ENCODE data around the gene COL12A1.
A peak's percentile ranks its signal among the peaks of the same experiment; 100 is the strongest.

Gene COL12A1

DNA sequence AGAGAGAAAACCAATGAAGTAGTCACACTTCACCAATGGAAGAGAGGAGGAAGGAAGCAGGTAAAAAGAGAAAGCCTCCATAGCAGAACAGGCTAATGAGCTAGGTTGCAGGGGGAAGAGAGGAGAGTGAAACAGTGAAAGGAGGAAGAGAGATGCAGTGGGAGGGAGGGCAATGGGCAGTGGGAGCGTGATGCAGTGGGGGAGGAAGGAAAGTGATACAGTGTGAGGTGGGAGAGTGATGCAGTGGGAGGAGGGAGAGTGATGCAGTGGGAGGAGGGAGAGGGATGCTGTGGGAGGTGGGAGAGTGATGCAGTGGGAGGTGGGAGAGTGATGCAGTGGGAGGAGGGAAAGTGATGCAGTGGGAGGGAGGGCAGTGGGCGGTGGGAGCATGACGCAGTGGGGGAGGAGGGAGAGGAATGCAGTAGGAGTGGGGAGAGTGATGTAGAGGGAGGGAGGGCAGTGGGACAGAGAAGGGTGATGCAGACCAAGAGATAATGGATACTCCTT lies 29.7 kb downstream of the COL12A1 start:
- DNase-seq: no peak

DNA sequence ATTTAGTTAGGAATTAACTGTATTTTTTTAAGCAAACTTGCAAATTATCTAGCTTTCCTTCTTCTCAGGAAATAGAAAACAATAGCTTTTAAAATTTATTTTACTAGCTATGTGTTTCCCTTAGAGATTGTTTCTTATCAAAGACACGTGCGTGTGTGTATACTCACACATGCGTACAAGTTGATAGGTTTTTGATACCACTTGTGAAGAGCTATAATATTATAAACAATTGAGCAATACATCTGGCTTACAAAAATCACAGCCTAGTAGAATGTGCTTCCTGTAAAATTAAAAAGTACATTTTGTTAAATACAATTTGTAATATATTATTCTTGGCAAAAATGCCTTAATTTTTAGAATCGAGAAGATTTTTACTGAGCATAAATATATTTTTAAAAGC lies 33.9 kb downstream of the COL12A1 start:
- DNase-seq: no peak

DNA sequence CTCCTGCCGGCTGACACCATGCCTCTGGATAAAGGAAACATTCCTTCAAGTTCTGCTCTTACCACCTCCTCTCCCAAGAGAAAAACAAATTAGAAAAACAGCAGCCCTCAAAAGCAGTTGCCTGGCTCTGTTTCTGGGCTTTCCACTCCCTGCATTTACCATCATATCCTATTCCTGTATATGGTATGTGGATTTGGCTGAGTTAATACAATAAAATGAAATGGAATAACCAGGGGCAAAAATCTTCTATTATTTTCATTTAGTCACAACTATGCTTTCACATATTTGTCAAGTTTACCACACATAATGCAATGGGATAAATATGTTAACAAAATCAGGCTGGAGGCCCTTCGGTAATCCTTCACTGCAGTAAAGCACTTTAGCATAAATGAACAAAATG lies 34.3 kb downstream of the COL12A1 start:
- DNase-seq: no peak

DNA sequence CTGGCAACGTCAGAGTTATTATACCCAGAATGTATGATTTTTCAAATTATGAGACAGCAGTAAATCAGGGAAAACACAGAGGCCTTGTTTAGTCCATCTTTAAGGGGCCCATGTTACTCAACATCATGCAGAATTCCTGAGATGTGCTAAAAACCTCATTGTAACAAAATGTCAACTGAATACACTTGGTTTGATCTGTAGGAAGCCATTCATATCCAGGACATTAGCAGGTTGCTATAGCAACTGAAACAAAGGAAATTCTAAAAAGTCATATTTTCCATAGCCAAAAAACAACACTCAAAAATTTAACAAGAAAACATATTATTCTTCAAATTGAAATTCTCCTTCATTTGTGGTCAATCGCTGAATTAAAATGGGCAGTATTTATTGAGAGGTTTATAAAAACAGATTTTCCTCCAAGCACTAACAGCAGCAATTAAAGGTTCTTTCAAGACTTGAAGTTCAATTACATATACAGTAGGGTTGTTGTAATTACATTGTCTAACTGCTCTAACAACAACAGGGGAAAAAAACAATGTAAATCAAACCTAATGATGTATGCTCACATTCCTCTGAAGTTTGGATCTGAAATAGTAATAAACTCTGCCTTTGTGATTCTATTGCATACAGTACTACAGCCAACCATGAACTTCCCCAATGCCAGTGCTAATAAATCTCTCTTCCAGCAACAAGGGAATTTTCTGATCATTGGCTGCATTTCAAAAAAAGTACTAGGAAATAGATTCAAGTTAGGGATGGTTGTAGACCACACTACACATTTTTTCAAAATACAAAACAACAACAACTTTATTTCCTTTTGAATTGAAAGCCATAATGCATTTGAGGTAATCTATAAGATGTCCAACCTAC lies 34.9 kb downstream of the COL12A1 start:
- DNase-seq: no peak

DNA sequence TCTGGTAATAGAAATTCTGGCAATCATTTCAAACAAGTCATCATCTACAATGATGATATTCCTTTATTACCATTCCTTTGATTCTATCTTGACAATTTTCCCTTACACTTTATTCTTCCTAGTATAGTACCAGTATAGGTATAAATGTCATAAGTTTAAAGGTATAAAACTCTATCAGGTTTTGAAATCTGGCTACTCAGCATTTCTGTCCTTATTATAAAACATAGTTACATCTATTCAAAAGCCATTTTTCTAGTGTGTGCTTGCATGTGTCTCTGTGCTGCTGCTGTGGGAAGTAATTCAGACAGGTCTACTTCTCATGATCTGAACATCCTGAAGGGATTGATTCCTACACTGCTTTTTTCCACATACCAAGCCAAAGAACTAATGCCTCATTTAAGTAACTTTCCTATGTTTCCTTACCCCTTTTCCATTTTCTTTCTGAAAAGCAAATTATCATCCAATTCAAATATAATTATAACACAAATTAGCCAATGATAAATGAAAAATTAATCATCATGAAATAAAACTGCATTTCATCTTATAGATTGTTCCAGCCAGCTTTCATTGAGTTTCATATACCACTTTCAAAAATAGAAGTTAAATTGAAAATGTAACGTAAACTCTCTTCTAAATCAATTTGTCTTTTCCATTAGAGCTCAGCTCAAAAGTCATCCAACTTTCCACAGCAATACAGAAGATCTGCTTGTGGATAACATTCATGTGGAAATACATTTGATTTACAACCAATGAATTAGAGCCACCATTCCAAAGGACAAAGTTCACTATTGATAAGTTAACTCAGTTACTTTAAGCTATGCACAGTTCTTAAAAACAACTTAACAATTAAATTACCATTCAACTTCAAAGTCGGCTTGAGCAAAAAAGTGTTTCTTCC lies 35.9 kb downstream of the COL12A1 start:
- no peak for DNase-seq

DNA sequence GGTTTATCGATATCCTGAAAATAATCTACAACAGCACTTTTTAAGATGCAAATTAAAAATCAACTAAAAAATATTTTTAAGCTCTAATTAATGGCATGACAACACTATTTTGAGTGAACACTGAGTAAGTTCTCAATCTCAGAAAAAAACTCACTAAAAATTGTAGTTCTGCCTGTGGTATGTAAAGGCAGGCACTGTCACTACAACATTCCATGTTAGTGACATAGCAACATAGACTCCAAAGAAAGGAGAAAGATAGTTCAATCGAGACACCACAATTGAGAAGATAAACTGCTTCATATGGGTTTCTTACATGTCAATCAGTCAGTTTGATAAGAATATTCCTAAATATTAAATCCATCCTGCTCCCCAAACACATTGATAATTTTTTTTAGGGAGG lies 38.0 kb downstream of the COL12A1 start:
- DNase-seq: no peak

DNA sequence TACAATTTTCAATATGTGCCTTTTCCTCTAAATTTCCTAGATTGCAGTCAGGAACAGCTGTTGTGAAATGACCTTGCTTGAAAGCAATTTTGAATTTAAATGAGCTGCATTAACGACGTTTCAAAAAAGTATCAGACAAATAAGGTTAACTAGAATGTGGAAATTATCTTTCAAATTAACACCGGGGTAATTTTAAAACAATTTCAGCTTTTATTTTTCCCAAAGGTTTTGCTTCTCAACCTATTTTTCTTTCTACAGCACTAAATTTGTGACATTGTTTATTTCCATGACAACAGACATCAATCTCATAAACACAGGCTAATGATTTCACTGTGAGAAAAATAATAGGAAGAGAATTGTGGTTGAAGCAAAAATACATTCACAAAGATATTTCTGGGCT lies 38.5 kb downstream of the COL12A1 start:
- no peak for DNase-seq

DNA sequence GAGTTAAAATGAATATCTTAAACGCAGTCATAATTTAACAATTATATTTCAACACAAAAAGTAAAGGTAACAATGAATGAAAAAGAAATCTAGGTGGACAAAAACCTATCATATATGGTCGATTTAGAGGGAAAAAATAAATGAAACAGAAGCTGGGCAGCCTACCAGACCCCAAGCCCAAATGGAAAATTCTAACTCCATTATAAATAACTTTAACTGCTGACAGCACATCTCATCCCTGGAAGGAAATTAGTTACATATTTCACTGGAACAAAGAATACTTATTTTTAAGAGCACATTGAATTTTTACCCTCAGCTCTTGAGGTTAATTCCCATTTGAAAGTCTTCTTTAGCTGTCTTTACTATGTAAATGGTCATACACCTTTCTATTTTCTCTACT lies 39.1 kb downstream of the COL12A1 start:
- DNase-seq: no peak

DNA sequence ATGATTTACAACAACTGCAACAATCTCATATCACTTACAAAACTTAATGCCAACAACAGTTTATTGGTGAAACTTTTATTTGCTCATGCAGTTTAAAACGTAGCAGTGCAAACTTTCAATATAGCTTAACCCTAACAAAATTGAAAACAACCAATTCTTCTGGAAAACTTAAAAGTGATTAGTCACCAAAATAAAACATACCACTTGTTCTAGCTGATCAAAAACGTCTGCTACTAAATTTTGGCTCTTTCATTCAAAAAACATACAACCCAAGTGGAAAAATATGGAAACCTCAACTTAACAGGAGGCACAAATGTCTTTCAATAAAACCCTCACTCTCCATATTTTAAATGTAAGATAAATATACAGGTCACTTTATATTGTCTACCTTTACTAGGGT lies 39.6 kb downstream of the COL12A1 start:
- no peak for DNase-seq

DNA sequence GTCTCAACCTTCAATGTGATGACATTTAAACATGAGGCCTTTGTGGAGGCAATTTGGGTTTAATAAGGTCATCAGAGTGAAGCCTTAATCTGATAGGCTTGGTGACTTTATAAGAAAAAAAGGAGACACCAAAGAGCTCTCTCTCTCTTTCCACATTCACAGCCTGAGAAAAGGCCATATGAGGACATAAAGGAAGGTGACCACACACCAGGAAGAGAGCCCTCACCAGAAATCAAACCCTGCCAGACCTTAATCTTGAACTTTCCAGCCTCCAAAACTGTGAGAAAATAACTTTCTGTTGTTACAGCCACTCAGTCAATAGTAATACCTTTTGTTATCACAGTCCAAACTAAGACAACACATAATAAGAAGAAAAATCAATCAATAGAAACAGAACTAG lies 47.7 kb downstream of the COL12A1 start:
- DNase-seq: no peak

DNA sequence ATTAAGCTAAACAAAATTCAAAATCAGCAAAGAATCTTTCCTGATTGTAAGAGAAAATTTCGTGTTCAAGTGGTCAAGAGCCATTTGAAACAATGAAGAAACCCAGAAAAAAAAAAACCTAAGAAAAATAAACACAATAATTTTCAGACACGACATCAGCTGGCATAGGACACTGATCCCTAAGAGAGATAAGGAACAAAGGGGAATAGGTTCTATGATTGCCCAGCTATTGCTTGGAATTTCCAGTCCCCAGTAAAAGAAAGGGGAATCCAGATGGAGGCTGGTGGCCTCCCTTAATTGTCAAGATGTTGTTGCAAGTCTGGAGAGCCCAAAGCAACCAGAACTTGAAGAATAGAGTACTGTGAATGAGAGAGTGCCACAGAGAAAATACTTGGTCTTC lies 48.5 kb downstream of the COL12A1 start:
- no peak for DNase-seq

DNA sequence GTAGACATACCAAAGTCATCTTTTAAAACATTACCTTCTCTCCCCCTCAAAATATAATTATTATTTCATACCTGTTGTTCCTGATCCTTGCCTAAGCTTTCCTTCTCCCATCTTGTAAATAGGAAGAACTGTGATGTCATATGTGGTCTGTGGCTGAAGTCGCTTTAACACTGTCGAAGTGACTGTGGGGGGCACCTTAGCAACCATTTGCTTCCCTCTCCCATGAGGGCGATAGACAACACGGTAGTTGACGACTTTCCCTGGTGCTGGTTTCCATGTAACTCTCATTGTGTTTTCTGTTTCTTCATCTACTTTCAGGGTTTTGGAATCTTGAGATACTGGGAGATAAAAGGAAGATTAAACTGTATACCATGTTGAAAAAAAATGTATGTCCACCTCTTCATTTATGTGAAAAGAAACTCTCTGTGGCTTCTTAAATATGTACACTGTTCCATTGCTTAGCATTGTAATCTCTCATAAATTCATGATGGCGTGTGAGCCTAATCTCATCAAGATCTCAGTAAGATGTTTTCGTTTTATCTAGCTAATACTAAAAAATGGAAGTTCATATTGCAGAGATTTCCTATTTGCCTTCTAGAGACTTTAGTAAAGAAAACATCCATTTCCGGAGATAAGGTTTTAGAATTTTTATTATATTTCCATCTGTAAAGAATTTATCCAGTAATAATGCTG lies 49.5 kb downstream of the COL12A1 start:
- no peak for DNase-seq

DNA sequence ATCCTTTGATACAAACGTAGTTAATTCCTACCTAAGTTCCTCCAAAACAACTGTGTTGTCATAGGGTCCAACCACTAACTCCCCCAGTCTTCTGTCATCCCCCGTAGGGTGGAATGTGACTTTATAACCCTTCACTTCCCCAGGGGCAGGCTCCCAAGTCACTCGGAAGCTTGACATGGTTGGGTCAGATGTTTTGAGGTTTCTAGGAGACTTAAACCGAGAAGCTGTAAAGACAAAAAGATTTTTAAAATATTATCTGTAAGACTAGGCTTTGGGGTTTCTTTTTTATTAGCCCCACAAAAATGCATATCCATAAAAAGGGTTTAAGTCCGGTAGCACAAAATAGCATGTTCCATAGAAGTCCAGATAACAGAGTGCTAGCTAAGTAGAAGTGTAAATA lies 50.2 kb downstream of the COL12A1 start:
- DNase-seq: no peak

DNA sequence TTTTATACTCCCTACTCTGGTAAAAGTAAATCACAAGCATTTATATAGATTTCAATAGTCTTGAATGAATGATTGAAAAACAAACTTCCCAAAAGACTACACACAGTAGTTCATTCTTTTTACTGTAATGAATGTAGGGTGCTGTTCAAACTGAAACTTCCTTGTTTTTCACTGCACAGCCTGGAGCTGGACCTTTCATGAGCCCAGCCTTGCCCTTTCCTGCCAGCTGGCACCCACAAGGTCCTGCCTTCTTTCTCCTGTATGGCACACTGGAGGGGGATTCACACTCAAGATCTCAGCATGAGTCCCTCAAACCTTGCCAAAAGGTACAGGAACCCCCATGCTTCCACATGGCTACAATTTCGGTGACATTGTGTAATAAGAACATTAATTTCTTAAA lies 50.9 kb downstream of the COL12A1 start:
- DNase-seq: no peak

DNA sequence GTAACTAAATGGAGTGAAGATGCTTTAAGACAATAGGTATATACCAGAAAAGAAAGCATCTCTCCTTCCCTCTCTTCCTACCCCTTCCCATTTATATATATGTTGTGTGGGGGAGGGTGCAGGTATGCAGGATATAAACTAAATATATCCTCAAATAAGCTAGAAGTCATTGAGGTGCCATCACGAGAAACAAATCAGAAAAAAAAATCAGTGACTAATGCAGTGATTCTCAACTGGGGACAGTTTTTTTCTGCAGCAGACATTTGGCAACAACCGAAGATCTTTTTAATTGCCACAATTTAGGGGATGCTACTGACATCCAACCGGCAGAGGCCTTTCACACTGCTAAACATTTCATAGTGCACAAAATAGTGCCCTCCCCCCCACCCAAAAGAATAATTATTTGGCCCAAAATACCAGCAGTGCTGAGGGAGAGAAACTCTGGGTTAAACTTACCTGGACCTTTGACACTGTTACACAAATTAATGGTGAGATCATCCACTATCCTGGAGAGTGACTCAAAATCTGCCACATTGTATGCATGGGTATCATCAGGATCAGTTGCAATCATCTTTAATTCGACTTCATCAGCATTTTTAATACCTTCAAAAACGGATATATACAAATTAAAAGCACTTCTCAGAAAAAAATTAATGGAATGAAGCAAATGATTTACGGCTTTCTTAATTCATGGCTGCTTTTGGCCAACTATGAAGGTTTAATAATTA lies 55.0 kb downstream of the COL12A1 start:
- no peak for DNase-seq

DNA sequence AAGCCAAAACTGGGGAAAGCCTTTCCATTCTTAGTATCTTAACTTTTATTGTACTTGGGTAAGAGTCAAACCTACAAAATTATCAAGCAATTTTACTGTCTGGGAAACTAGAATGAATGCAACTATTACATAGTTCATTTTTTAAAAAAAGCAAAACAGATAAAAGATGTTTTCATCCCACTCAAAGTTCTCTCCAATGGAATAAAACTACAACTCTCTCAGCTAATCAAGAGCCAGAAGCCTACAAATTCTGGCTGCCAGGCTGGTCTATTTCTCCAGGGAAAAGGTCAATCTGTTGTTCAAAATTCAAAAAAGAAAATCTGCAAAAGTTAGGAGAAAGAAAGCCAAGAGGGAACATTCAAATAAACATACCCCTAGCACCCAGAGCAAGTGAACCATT lies 56.2 kb downstream of the COL12A1 start:
- no peak for DNase-seq

DNA sequence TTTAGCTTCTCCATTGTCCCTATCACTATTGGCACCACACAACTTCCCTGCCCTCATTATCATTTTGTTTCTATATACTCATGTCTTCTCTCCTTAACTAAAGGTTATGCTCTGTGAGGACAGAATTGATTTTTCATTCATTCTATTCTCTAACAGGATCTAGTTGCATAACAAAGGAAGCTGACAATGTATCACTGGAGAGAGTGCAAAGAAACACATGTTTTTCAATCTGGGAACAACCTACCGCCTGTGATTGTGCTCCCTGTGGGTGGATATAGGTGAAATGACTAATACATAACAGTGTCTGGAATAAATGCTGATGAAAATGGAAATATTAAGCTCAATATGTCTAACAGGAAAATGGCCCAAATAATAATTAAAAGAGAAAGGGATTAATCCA lies 56.6 kb downstream of the COL12A1 start:
- DNase-seq: no peak

DNA sequence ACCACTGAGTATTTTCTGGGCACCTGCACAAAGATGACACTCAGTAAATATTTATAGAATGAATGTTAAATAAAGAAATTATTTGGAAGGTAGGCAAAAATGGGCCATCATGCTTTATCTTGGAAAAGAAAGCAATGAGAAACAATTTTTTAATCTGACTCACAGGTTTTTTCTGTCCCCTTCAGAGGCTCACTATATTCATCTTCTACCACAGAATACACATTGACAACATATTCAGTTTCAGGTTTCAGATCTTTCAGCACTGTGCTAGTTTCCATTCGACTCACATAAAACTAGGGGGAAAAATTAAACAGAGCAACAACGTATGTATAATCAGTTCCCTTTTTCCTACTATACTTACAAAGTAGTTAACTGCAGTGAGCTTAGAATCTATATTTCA lies 58.3 kb downstream of the COL12A1 start:
- peak; percentile 1 for DNase-seq

DNA sequence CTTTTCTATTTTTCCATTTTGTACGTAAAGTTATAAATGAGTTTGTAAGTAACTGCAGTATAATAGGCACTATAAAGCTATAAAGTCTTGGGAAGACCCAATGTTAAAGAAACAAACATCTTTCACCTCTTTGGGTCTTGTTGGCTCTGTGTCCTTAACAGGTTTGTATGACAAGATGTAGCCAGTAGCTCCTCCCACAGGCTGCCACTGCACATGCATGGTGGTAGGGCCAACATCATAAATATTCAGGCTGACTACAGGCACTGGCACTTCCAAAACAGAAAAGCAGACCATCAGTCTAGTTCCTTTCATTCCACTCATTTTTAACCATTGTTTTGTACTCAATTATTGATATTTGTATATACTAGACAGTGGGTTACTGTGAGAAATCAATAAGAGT lies 59.9 kb downstream of the COL12A1 start:
- DNase-seq: no peak

DNA sequence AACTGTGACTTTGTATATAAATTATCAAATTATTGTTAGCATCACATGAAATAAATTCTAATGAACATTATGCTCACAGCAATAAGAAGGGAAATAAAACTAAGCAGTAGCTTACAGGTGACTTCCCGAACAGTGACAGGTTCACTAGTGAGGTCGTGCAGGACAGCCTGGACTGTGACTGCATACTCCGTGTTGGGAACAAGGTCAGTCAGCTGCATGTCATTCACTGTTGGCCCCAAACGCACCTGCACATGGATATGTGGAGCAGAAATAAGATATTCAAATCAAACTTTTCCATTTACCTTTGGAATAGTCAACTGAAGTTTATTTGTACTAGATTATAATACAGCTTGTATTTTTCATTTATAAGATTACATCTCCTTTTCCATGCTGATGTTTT lies 60.6 kb downstream of the COL12A1 start:
- DNase-seq: no peak

DNA sequence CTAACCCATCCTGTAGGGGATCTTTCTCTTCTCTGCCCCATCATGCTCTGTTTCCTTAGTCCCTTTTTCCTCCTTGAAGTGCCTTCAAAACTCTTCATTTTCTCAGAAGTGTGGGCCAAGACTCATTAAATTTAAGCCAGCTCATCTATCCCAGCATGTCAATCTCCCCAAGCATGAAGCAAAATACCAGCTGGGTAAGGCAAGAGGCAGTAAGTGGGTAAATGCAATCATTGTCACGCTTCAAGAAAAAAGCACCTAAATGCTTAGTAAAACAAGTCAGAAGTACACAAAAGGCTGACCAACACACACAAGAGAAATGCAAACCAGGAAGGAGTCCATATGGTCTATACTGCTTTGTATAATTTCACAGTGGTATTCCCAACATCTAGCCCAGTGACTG lies 61.5 kb downstream of the COL12A1 start:
- no peak for DNase-seq

DNA sequence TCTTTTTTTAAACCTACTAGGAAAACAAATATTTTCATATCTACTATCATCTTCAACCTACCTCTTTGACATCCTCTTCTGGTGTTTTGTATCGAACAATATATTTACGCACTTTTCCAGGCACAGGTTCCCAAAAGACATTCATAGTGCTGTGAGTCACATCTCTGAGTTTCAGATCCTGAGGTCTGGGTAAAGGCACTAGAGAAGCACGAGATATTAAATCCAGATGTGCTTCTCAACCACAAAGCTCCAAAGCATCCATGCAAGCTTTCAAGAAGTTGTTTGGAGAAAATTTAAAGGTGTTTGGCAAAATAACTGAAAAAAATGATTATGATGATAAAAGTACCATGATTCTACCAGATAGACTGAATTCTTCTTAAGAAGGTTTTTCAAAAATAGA lies 62.7 kb downstream of the COL12A1 start:
- DNase-seq: no peak

DNA sequence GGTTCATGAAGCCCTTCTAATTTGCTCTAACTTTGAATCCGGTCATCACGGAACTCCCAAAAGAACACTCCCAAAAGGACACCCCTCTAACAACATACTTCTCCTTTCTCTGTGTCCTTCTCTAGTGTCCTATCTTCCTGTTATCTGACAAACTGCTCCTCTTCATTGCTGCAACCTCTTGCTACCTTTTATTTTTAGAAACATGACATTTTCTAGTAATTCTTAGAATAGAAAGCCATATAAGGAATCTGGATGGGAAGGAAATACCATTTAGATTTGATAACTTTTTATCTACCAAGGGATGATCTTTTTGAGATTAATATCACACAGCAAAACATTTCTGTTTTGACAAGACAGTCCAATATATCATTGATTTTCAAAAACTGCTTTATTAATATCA lies 63.1 kb downstream of the COL12A1 start:
- no peak for DNase-seq

Data from NCI-H1092 treated with DMSO at 0.1 percent for 48 hours (cell line).